GM19455 (cell line): Measurements from ENCODE around the gene DNAI2.
"Not testable (repeated sequence)": the region's sequence is repeated elsewhere in the genome, so short reads cannot be mapped to it uniquely, and the experiment has no call there.

Source experiments
- ATAC-seq: cut with Tn5 transposase; IDR thresholded peaks from one replicate; pipeline ENCODE4 v1.9.1; 2021; ENCODE audit not compliant: unreplicated experiment

Gene DNAI2

GRCh38 chr17:74272731-74273201, 1.3 kb upstream of the DNAI2 start:
- ATAC-seq: no peak

GRCh38 chr17:74274709-74275340, 791 bp downstream of the DNAI2 start:
- ATAC-seq: no peak

DNA sequence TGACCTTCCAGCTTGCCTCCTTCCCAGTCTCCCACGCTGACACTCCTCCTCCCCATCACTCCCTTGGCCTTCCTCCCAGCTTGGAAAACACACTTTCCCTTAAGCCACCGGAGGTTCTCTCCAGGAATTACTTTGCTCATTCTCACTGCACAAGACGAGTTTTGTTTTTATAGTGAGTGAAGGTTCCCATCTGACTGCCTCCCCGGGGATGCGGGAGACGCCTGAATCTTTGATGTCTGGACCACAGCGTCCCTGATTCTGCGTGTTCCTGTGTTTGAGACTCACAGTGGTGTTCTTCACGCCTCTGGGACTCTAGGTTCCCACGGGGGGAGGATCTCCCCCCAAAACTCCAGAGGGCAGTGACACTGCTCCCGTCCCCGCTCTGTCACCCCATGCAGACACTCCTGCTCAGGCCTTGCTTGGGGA, 2.0 kb downstream of the DNAI2 start:
- no peak for ATAC-seq

DNA sequence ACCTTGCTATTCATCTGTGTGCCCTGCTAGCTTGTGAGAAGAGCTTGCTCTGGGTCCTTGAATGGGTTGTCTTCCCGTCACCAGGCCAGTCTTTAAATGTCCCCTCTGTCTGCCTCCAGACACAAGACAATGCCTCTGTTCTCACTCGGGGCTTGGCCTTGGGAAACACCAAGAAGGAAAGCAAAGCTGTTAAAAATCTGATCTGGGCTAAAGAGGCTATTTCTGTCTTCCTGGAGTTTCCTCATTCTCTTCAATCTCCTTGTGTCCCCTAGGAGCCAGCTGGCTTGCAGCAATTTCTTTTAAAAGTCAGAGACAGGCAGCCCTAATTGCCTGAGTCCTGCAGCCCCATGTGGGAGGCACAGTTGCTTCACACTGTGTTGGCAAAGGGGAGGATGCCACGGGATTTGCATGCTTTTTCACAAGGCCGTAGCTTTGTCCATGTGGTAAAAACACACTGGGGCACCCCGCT, 2.5 kb downstream of the DNAI2 start:
- ATAC-seq: no peak

- no peak for ATAC-seq
Measured at GRCh38 chr17:74277935-74278334, 3.9 kb downstream of the DNAI2 start.

DNA sequence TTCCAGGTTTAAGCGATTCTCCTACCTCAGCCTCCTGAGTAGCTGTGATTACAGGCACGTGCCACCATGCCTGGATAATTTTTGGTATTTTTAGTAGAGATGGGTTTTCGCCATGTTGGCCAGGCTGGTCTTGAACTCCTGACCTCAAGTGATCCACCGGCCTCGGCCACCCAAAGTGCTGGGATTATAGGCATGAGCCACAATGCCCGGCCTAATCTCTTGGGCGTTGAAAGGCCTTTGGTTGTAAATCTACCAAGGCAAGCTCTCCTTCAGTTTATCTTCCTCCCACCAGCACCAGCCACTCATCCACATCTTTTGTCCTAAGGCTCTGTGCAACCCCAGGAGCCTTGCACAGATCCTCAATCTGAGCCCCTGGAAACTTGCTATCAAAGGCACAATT, 5.6 kb downstream of the DNAI2 start:
- ATAC-seq: not testable (repeated sequence)

DNA sequence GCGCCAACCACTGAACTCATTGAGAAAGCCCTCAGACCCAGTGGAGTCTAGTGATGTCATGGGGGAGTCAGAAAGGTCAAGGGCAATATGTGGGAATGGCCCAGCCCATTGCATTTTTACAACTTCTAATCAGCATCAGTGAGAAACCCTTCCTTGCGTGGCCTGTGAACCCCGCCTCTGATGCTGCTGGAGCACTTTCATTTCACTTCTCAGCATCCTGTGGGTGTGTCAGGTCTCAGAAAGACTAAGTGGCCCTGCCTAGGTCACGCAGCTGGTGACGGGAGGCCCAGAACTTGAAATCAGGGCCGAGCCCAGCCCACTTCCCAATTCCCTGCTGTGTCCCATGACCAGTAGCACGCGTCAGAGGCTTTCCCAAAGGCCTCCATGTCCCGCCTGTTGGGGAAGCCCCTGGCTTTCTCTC, 6.1 kb downstream of the DNAI2 start:
- no peak for ATAC-seq

GRCh38 chr17:74281799-74282198, 7.8 kb downstream of the DNAI2 start:
- ATAC-seq: no peak

DNA sequence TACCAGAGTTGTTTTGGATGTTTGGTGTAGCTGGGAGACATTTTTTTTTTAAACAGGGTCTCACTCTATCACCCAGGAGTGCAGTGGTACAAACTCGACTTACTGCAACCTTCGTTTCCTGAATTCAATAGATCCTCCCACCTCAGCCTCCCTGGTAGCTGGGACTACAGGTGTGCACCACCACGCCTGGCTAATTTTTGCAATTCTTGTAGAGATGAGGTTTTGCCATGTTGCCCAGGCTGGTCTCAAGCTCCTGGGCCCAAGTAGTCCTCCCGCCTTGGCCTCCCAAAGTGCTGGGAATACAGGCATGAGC, 8.2 kb downstream of the DNAI2 start:
- ATAC-seq: not testable (repeated sequence)

GRCh38 chr17:74282587-74283370, 8.7 kb downstream of the DNAI2 start:
- ATAC-seq: no peak

DNA sequence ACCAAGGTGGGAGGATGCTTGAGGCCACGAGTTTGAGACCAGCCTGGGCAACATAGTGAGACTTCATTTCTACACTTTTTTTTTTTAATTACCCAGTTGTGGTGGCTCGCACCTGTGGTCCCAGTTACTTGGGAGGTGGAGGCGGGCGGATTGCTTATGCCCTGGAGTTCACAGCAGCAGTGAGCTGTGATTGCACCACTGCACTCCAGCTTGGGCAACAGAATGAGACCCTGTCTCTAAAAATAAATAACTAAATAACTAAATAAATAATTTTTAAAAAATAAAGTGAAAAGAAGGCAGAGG, 9.3 kb downstream of the DNAI2 start:
- no peak for ATAC-seq

DNA sequence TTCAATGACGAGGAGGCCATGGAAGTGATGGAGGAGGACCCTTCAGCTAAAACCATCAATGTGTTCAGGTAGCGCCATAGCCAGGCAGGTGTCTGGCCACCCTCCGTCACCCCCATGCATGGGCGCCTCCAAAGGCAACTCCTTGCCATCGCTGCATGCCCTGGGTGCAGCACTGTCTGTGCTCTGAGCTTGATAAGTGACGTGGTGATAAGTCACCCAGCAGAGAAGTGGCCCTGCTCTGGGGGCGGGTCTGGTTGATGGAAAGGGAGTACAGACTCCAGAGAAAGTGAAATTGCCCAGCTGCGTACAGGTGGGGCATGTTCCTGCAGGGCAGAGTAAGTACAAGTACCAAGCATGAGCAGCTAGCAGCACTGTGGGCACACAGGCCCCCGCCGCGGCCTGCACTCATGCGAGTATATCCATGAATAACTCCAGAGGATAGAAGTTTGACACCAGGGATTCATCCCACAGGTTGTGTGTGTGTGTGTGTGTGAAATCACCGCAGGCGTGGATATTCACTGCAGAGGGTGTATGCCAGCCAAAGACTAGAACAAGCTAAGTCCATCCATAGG, 13.1 kb downstream of the DNAI2 start:
- ATAC-seq: no peak

DNA sequence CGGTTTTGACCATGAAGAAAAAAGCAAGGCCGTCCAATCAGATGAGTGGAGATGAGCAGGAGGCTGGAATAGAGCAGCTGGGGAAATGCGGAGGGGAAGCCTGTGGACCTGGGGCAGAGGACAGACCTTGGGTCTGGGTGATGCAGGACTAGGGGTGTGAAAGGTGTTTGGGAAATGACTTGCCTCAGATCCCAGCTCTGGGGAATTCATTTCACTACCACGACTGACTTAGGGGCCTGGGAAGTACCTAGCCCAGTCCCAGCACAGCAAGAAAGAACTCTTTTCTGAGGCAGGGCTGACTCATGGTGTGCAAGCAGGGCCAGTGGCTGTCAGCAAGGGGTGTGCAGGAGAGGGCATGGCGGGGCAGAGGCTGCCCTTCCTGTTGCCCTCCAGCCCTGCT, 14.8 kb downstream of the DNAI2 start:
- ATAC-seq: no peak

GRCh38 chr17:74289688-74290087, 15.7 kb downstream of the DNAI2 start:
- no peak for ATAC-seq

DNA sequence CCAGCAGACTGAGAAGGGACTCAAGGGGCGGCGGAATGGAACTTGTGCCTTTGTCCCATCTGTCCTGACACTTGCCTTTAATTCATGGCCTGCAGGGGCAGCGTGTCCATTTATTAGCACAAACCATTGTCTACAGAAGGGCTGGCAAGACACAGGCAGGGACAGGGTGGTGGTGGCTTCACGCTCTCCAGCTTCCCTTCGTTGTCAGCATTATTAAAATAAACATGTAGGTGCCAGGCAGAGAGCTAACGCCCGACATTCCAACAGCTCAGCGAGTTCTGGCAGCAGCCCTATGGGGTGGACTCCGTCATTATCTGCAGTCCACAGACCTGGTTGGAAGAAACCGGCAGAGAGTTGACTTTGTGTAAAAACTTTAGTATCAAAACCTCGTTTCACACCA, 16.3 kb downstream of the DNAI2 start:
- no peak for ATAC-seq

GRCh38 chr17:74292495-74292894, 18.5 kb downstream of the DNAI2 start:
- ATAC-seq: no peak

- no peak for ATAC-seq
Measured at GRCh38 chr17:74295625-74296547, 21.9 kb downstream of the DNAI2 start.

- ATAC-seq: no peak
Measured at GRCh38 chr17:74296548-74296936, 22.5 kb downstream of the DNAI2 start.

- no peak for ATAC-seq
Measured at GRCh38 chr17:74297941-74298340, 23.9 kb downstream of the DNAI2 start.

- ATAC-seq: no peak
Measured at GRCh38 chr17:74298778-74299177, 24.7 kb downstream of the DNAI2 start.

GRCh38 chr17:74299226-74300009, 25.4 kb downstream of the DNAI2 start:
- no peak for ATAC-seq
